SK-N-SH (cell line): ENCODE results near the gene METTL26.

Experiments
- CTCF ChIP-seq: fragments of 200-600 bp; sonication (generic); IDR thresholded peaks from 2 replicates; pipeline ENCODE4 v1.6.1; 2017; ENCODE audit warnings: antibody characterized with exemption, mild to moderate bottlenecking, moderate library complexity
- ELF1 ChIP-seq: IDR thresholded peaks from 2 replicates; pipeline ENCODE4 v1.4.0; 2012
- GABPA ChIP-seq: IDR thresholded peaks from 2 replicates; pipeline ENCODE4 v1.4.0; 2012; ENCODE audit warnings: low read depth, mild to moderate bottlenecking
- NFIC ChIP-seq: IDR thresholded peaks from 2 replicates; pipeline ENCODE4 v1.4.0; 2012; ENCODE audit warnings: borderline replicate concordance
- NRF1 ChIP-seq: IDR thresholded peaks from 2 replicates; pipeline ENCODE4 v1.6.1; 2012; ENCODE audit warnings: low read depth, mild to moderate bottlenecking, low read length
- POLR2AphosphoS5 ChIP-seq: IDR thresholded peaks from 2 replicates; pipeline ENCODE4 v1.6.1; 2012; ENCODE audit warnings: low read depth, low read length
- RAD21 ChIP-seq: IDR thresholded peaks from 2 replicates; pipeline ENCODE4 v1.6.1; 2012; ENCODE audit warnings: mild to moderate bottlenecking, low read length
- TF ChIP-seq, protein P1 (sequence below): IDR thresholded peaks from 2 replicates; pipeline ENCODE4 v1.6.1; 2012; ENCODE audit warnings: mild to moderate bottlenecking, low read depth, low read length, moderate library complexity

GRCh38 chr16:589658-590187 lies 46.4 kb downstream of the METTL26 start, which contains the start of gene RAB40C:
- TF ChIP-seq NRF1 (no peak), RAD21 (no peak), POLR2AphosphoS5 (0 out of 2 replicates have a peak, but pooled peaks have one; percentile 32), ELF1 (no peak), GABPA (no peak), CTCF (no peak), NFIC (no peak)
- TF ChIP-seq, protein P1, sequence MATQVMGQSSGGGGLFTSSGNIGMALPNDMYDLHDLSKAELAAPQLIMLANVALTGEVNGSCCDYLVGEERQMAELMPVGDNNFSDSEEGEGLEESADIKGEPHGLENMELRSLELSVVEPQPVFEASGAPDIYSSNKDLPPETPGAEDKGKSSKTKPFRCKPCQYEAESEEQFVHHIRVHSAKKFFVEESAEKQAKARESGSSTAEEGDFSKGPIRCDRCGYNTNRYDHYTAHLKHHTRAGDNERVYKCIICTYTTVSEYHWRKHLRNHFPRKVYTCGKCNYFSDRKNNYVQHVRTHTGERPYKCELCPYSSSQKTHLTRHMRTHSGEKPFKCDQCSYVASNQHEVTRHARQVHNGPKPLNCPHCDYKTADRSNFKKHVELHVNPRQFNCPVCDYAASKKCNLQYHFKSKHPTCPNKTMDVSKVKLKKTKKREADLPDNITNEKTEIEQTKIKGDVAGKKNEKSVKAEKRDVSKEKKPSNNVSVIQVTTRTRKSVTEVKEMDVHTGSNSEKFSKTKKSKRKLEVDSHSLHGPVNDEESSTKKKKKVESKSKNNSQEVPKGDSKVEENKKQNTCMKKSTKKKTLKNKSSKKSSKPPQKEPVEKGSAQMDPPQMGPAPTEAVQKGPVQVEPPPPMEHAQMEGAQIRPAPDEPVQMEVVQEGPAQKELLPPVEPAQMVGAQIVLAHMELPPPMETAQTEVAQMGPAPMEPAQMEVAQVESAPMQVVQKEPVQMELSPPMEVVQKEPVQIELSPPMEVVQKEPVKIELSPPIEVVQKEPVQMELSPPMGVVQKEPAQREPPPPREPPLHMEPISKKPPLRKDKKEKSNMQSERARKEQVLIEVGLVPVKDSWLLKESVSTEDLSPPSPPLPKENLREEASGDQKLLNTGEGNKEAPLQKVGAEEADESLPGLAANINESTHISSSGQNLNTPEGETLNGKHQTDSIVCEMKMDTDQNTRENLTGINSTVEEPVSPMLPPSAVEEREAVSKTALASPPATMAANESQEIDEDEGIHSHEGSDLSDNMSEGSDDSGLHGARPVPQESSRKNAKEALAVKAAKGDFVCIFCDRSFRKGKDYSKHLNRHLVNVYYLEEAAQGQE: no peak
